CD4-positive, alpha-beta T cell (primary cell): Measurements from ENCODE around the gene R3HCC1L. TPM values are rescaled to one million over a fixed set of nuclear protein-coding genes. Genes with fewer than 3 reads are reported as not detected.
A peak's percentile ranks its signal among the peaks of the same experiment; 100 is the strongest.

Experiments
- ATAC-seq: fragments of 200-7000 bp; cut with Tn5 transposase; one replicate; pipeline ENCODE4 v1.10.0; 2022; ENCODE audit warnings: mild to moderate bottlenecking; ENCODE audit not compliant: poor library complexity
- CTCF ChIA-PET: fragments of 350-600 bp; sonication (Branson Sonifier 250); formaldehyde crosslinking; loops from one replicate; lab custom pipeline; 2021; ENCODE audit warnings: antibody characterized with exemption, inconsistent platforms; lab: Charles Lee
- POLR2A ChIA-PET: fragments of 350-600 bp; sonication (Branson Sonifier 250); formaldehyde crosslinking; loops from one replicate; lab custom pipeline; 2021; ENCODE audit warnings: antibody characterized with exemption, inconsistent platforms; lab: Charles Lee
- DNase-seq, 14 experiments: peaks; one replicate each; pipeline ENCODE4 v3.0.0-alpha.2; 2013 to 2020; ENCODE audit warnings: mixed read lengths in 2 of 14
- H3K27ac ChIP-seq, 2 donors: one replicate each; pipeline versions ENCODE4 v1.5.1 to v1.7.0; 2013; ENCODE audit warnings: low read length in 2 of 2, low read depth in 1 of 2, mild to moderate bottlenecking in 1 of 2
- H3K27me3 ChIP-seq, 2 experiments: 1 replicate in 1 of 2; 2 replicates in 1 of 2; pipeline versions ENCODE4 v1.6.1 to v1.7.0; 2013; ENCODE audit warnings: low read length in 2 of 2, control low read depth in 1 of 2, mild to moderate bottlenecking in 1 of 2, moderate library complexity in 1 of 2; ENCODE audit not compliant: insufficient read depth in 2 of 2, control insufficient read depth in 1 of 2
- H3K36me3 ChIP-seq: one replicate; pipeline ENCODE4 v1.6.1; 2013; ENCODE audit warnings: low read length, control low read depth; ENCODE audit not compliant: insufficient read depth
- H3K4me1 ChIP-seq: one replicate; pipeline ENCODE4 v1.6.1; 2013; ENCODE audit warnings: low read length, control low read depth; ENCODE audit not compliant: insufficient read depth
- H3K4me3 ChIP-seq: one replicate; pipeline ENCODE4 v1.5.1; 2013; ENCODE audit warnings: mild to moderate bottlenecking, low read length, moderate library complexity
- H3K9me3 ChIP-seq, 2 experiments: 1 replicate in 1 of 2; 2 replicates in 1 of 2; pipeline versions ENCODE4 v1.6.1 to v1.7.0; 2013; ENCODE audit warnings: low read length in 2 of 2, mild to moderate bottlenecking in 2 of 2, control low read depth in 1 of 2, moderate library complexity in 1 of 2; ENCODE audit not compliant: control insufficient read depth in 1 of 2, insufficient read depth in 1 of 2
- H3K27ac Mint-ChIP-seq: one replicate; pipeline ENCODE4 v1.8.0; 2020; ENCODE audit warnings: mixed read lengths
- H3K27me3 Mint-ChIP-seq: one replicate; pipeline ENCODE4 v1.8.0; 2021; ENCODE audit warnings: mixed read lengths
- H3K36me3 Mint-ChIP-seq: one replicate; pipeline ENCODE4 v1.8.0; 2021; ENCODE audit warnings: low read depth, mixed read lengths
- H3K4me1 Mint-ChIP-seq: one replicate; pipeline ENCODE4 v1.8.0; 2021; ENCODE audit warnings: low read depth, mixed read lengths
- H3K4me3 Mint-ChIP-seq: one replicate; pipeline ENCODE4 v1.8.0; 2020; ENCODE audit warnings: mild to moderate bottlenecking, mixed read lengths
- H3K9me3 Mint-ChIP-seq: one replicate; pipeline ENCODE4 v1.8.0; 2020; ENCODE audit warnings: mixed read lengths
- intact Hi-C, 2 experiments: fragments of 100-400 bp; cut with DNase I in 1 of 2; cut with micrococcal nuclease in 1 of 2; formaldehyde crosslinking; loops; one replicate each; pipeline versions ENCODE4 v1.15.1 to v1.9.0; 2023 to 2025; cut with DNase I, micrococcal nuclease
- total RNA-seq, 174 experiments: library from RNA in 2 of 174; stranded (reverse) in 2 of 174; gene quantifications; one replicate each; pipeline ENCODE4 v1.2.3 and lab custom pipeline; 2021 to 2026
- TF ChIP-seq, protein P1 (sequence below): fragments of 200-600 bp; IDR thresholded peaks from one replicate; pipeline ENCODE4 v1.8.0; 2022; ENCODE audit warnings: antibody characterized with exemption, mild to moderate bottlenecking

R3HCC1L gene
- total RNA-seq, 2 experiments from 2014 or later, result 12.7 to 13.7 TPM

GRCh38 chr10:98262571-98262970 lies 128.1 kb downstream of the R3HCC1L start:
- H3K4me1 Mint-ChIP-seq, result peaks cover 5% of the 10 kb centered on the region
- ATAC-seq, result no peak
- no peak overlapping the region for H3K4me3 Mint-ChIP-seq
- H3K36me3 Mint-ChIP-seq, result no peaks in the 10 kb centered on the region
- CTCF ChIA-PET, result no interaction called here
- H3K27ac Mint-ChIP-seq, result no peak overlapping the region
- H3K27me3 Mint-ChIP-seq, result peaks cover 21% of the 10 kb centered on the region
- POLR2A ChIA-PET, result no interaction called here
- Histone ChIP-seq H3K4me1 (no peaks in the 10 kb centered on the region), H3K36me3 (no peaks in the 10 kb centered on the region), H3K27ac (no peak overlapping the region), H3K9me3 (no peaks in the 10 kb centered on the region), H3K4me3 (no peak overlapping the region), H3K27me3 (peaks cover 12% of the 10 kb centered on the region in 2 experiments)
- TF ChIP-seq, protein P1, sequence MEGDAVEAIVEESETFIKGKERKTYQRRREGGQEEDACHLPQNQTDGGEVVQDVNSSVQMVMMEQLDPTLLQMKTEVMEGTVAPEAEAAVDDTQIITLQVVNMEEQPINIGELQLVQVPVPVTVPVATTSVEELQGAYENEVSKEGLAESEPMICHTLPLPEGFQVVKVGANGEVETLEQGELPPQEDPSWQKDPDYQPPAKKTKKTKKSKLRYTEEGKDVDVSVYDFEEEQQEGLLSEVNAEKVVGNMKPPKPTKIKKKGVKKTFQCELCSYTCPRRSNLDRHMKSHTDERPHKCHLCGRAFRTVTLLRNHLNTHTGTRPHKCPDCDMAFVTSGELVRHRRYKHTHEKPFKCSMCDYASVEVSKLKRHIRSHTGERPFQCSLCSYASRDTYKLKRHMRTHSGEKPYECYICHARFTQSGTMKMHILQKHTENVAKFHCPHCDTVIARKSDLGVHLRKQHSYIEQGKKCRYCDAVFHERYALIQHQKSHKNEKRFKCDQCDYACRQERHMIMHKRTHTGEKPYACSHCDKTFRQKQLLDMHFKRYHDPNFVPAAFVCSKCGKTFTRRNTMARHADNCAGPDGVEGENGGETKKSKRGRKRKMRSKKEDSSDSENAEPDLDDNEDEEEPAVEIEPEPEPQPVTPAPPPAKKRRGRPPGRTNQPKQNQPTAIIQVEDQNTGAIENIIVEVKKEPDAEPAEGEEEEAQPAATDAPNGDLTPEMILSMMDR, result no peak
- no peaks in the 10 kb centered on the region for H3K9me3 Mint-ChIP-seq
- DNase-seq, result peak in 2 of 14 experiments; percentile 23 to 31
- intact Hi-C loops, result no loop called here

GRCh38 chr10:98263088-98263487 lies 128.6 kb downstream of the R3HCC1L start:
- peaks cover 3% of the 10 kb centered on the region for H3K4me1 ChIP-seq
- TF ChIP-seq, protein P1, result no peak
- no peak overlapping the region for H3K27ac ChIP-seq
- no peak overlapping the region for H3K4me3 ChIP-seq
- no peaks in the 10 kb centered on the region for H3K36me3 ChIP-seq
- H3K9me3 ChIP-seq, result no peaks in the 10 kb centered on the region
- H3K27me3 Mint-ChIP-seq, result peaks cover 24% of the 10 kb centered on the region
- ATAC-seq (no peak), DNase-seq (no peak)
- intact Hi-C loops, result no loop called here
- no peaks in the 10 kb centered on the region for H3K9me3 Mint-ChIP-seq
- no peaks in the 10 kb centered on the region for H3K36me3 Mint-ChIP-seq
- ChIA-PET POLR2A (no interaction called here), CTCF (no interaction called here)
- no peak overlapping the region for H3K27ac Mint-ChIP-seq
- H3K27me3 ChIP-seq, result peaks cover 15% of the 10 kb centered on the region in 2 experiments
- no peak overlapping the region for H3K4me3 Mint-ChIP-seq
- H3K4me1 Mint-ChIP-seq, result peaks cover 5% of the 10 kb centered on the region

- Histone ChIP-seq H3K4me3 (no peak overlapping the region), H3K4me1 (peaks cover 8% of the 10 kb centered on the region), H3K27ac (no peak overlapping the region), H3K27me3 (peaks cover 25 to 26% of the 10 kb centered on the region in 2 experiments), H3K9me3 (peaks cover 0 to 7% of the 10 kb centered on the region in 2 experiments), H3K36me3 (no peaks in the 10 kb centered on the region)
- Mint-ChIP-seq H3K36me3 (no peaks in the 10 kb centered on the region), H3K4me3 (no peak overlapping the region), H3K27me3 (peaks cover 35% of the 10 kb centered on the region), H3K4me1 (peaks cover 8% of the 10 kb centered on the region), H3K9me3 (no peaks in the 10 kb centered on the region), H3K27ac (no peak overlapping the region)
- TF ChIP-seq, protein P1, result no peak
- intact Hi-C loops, result no loop called here
- ATAC-seq (no peak), DNase-seq (no peak)
- ChIA-PET POLR2A (no interaction called here), CTCF (no interaction called here)
Observed at GRCh38 chr10:98264378-98265065, 130.1 kb downstream of the R3HCC1L start.
